HG03565 (cell line): Measurements from ENCODE around the gene NXPE4.
"Not testable (repeated sequence)": the region's sequence is repeated elsewhere in the genome, so short reads cannot be mapped to it uniquely, and the experiment has no call there.

Experiments used
- ATAC-seq: cut with Tn5 transposase; IDR thresholded peaks from one replicate; pipeline ENCODE4 v1.9.1; 2021; ENCODE audit warnings: mild to moderate bottlenecking, moderate library complexity; ENCODE audit not compliant: unreplicated experiment

NXPE4 gene

GRCh38 chr11:114610984-114611944 is 15.7 kb upstream of the NXPE4 start:
- no peak for ATAC-seq

GRCh38 chr11:114610550-114610949 is 15.0 kb upstream of the NXPE4 start:
- ATAC-seq = no peak

GRCh38 chr11:114609429-114609828 is 13.8 kb upstream of the NXPE4 start:
- no peak for ATAC-seq

DNA sequence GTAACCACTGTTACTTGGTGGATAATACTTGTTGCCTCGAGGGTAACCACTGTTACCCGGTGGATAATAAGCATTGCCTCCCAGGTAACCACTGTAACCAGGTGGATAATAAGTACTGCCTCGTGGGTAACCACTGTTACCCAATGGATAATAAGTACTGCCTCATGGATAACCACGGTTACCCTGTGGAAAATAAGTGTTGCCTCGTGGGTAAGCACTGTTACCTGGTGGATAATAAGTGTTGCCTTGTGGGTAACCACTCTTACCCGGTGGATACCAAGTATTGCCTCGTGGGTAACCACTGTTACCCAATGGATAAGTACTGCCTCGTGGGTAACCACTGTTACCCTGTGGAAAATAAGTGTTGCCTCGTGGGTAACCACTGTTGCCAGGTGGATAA is 13.0 kb upstream of the NXPE4 start:
- not testable (repeated sequence) for ATAC-seq

DNA sequence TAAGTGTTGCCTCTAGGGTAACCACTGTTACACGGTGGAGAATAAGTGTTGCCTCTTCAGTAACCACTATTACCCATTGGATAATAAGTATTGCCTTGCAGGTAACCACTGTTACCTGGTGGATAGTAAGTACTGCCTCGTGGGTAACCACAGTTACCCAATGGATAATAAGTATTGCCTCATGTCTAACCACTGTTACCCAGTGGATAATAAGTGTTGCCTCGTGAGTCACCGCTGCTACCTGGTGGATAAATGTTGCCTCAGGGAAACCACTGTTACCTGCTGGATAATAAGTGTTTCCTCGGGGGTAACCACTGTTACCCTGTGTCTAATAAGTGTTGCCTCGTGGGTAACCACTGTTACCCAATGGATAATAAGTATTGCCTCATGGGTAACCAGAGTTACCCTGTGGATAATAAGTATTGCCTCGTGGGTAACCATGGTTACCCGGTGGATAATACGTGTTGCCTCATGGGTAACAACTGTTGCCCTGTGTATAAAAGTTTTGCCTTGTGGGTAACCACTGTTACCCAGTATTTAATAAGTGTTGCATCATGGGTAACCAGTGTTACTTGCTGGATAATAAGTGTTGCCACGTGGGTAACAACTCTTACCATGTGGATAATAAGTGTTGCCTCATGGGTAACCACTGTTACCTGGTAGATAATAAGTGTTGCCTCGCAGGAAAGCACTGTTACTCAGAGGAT is 12.3 kb upstream of the NXPE4 start:
- ATAC-seq = no peak

- not testable (repeated sequence) for ATAC-seq
These were observed 11.2 kb upstream of the NXPE4 start for GRCh38 chr11:114606802-114607075.

DNA sequence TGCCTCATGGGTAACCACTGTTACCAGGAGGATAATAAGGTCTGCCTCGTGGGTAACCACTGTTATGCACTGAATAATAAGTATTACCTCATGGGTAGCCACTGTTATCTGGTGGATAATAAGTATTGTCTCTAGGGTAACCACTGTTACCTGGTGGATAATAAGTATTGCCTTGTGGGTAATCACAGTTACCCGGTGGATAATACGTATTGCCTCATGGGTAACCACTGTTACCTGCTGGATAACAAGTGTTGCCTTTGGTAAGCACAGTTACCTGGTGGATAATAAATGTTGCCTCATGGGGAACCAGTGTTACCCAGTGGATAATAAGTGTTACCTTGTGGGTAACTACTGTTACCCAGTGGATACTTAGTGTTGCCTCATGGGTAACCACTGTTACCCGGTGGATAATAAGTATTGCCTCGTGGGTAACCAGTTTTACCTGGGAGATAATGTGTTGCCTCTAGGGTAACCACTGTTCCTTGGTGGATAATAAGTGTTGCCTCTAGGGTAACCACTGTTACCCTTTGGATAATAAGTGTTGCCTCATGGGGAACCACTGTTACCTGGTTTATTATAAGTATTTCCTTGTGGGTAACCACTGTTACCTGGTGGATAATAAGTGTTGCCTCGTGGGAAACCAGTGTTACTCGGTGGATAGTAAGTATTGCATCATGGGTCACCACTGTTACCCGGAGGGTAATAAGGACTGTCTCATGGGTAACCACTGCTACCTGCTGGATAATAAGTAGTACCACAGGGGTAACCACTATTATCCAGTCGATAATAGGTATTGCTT is 10.6 kb upstream of the NXPE4 start:
- no peak for ATAC-seq

- no peak for ATAC-seq
These were observed 9.8 kb upstream of the NXPE4 start for GRCh38 chr11:114605370-114605769.

DNA sequence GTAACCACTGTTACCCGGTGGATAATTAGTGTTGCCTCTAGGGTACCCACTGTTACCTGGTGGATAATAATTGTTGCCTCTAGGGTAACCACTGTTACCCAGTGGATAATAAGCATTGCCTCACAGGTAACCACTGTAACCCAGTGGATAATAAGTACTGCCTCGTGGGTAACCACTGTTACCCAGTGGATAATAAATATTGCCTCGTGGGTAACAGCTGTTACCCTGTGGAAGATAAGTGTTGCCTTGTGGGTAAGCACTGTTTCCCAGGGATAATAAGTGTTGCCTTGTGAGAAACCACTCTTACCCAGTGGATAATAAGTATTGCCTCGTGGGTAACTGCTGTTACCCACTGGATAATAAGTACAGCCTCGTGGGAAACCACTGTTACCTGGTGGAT is 9.3 kb upstream of the NXPE4 start:
- no peak for ATAC-seq

DNA sequence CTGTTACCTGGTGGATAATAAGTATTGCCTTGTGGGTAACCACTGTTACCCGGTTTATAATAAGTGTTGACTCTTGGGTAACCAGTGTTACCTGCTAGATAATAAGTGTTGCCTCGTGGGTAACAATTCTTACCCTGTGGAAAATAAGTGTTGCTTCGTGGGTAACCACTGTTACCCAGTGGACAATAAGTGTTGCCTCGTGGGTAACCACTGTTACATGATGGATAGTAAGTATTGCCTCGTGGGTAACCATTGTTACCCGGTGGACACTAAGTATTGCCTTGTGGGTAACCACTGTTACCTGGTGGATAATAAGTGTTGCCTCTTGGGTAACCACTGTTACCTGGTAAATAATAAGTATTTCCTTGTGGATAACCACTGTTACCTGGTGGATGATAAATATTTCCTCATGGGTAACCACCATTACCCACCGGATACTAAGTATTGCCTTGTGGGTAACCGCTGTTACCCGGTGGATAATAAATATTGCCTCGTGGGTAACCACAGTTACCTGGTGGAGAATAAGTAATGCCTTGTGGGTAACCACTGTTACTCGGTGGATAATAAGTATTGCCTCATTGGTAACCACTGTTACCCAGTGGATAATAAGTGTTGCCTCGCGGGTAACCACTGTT is 8.7 kb upstream of the NXPE4 start:
- no peak for ATAC-seq

DNA sequence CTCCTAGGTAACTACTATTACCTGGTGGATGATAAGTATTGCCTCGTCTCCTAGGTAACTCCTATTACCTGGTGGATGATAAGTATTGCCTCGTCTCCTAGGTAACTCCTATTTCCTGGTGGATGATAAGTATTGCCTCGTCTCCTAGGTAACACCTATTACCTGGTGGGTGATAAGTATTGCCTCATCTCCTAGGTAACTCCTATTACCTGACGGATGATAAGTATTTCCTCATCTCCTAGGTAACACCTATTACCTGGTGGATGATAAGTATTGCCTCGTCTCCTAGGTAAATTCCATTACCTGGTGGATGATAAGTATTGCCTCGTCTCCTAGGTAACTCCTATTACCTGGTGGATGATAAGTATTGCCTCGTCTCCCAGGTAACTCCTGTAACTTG is 7.6 kb upstream of the NXPE4 start:
- not testable (repeated sequence) for ATAC-seq

- ATAC-seq = no peak
These were observed 2.9 kb upstream of the NXPE4 start for GRCh38 chr11:114598461-114598860.

GRCh38 chr11:114596175-114596919 is 761 bp upstream of the NXPE4 start:
- no peak for ATAC-seq

GRCh38 chr11:114594703-114595102 is 883 bp downstream of the NXPE4 start:
- ATAC-seq = no peak

GRCh38 chr11:114587398-114587953 is 8.1 kb downstream of the NXPE4 start:
- no peak for ATAC-seq

DNA sequence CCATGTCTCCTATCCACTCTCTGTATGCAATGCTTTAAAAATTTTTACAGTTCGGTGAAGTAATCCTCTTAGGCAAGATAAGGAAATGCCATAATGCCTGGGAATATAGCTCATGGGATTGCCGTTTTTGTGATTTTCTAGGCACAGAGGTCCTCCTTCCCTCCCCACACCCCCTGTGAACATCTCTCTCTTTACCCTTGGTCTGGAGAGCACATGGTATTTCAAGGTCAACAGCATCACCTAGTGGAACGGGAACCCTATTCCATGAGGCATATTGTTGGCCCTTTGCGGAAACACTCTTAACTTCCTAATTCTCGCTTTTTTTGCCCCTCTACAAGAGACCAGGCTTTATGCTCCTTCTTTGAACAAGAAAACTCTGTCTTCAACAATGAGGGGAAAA is 8.8 kb downstream of the NXPE4 start:
- no peak for ATAC-seq

DNA sequence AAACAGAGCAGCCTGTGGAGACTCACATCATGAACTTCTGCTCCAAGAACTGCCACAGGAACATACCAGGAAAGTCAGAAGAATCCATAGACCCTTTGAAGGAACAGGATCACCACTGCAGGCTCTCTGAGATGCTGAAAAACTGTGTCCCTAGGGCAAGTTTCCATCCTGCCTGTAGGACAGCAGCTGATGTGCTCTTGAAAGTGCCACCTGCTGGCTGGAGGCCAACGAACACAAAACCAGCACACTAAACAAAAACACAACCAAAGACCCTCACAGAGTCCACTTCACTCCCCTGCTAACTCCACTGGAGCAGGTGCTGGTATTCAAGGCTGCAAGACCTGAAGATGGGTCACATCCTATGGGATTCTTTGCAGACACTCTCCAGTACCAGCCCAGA is 23.9 kb downstream of the NXPE4 start:
- no peak for ATAC-seq

GRCh38 chr11:114569801-114570200 is 25.8 kb downstream of the NXPE4 start:
- no peak for ATAC-seq

GRCh38 chr11:114566276-114566675 is 29.3 kb downstream of the NXPE4 start:
- no peak for ATAC-seq

DNA sequence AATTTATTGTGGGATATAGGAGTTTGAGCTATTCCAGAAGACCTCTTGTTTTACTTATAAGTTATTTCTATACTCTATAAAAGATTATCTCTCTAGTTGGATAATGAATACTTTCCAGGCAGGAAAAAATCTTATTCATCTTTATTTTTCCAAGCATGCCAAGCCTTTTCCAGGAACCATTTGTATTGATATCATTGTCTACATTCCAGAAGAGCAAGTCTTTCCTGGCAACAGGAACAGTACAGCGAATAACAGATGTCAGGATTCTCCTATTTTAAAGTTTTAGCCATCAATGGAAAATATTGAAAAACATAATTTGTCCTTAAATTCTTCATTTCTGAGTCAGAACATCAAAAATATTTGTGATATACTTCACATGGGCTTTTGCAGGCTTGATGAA is 30.8 kb downstream of the NXPE4 start:
- ATAC-seq = no peak
